NT2/D1 (cell line): Measurements from ENCODE around the gene PELI3.
"Not testable (repeated sequence)": the region's sequence is repeated elsewhere in the genome, so short reads cannot be mapped to it uniquely, and the experiment has no call there.

Source experiments
- DNase-seq: peaks from one replicate; pipeline ENCODE4 v3.0.0-alpha.2; 2011; ENCODE audit warnings: low read depth, low spot score
- H3K27me3 ChIP-seq: 2 replicates; pipeline ENCODE4 v1.6.0; 2011; ENCODE audit warnings: mild to moderate bottlenecking; ENCODE audit not compliant: insufficient read length, insufficient read depth
- H3K36me3 ChIP-seq: 2 replicates; pipeline ENCODE4 v1.6.1; 2011; ENCODE audit warnings: mild to moderate bottlenecking, low read length, mixed read lengths; ENCODE audit not compliant: insufficient read depth, insufficient read length
- H3K4me1 ChIP-seq: 2 replicates; pipeline ENCODE4 v1.5.1; 2011; ENCODE audit not compliant: insufficient read depth, insufficient read length
- H3K4me3 ChIP-seq: 2 replicates; pipeline ENCODE4 v1.5.1; 2011; ENCODE audit warnings: low read depth; ENCODE audit not compliant: insufficient read length
- H3K9ac ChIP-seq: 2 replicates; pipeline ENCODE4 v1.6.0; 2011; ENCODE audit warnings: low read depth; ENCODE audit not compliant: insufficient read length
- H3K9me3 ChIP-seq: 2 replicates; pipeline ENCODE4 v1.5.1; 2011; ENCODE audit warnings: mild to moderate bottlenecking, low read length; ENCODE audit not compliant: insufficient read depth
- SUZ12 ChIP-seq: IDR thresholded peaks from 2 replicates; pipeline ENCODE4 v1.6.1; 2011; ENCODE audit not compliant: insufficient read length, insufficient read depth; ENCODE audit errors: extremely low read depth
- YY1 ChIP-seq: IDR thresholded peaks from 2 replicates; pipeline ENCODE4 v1.6.1; 2011; ENCODE audit not compliant: insufficient read length, insufficient read depth
- ZNF274 ChIP-seq: IDR thresholded peaks from 2 replicates; pipeline ENCODE4 v1.6.1; 2011; ENCODE audit warnings: mild to moderate bottlenecking, low read depth, low read length

Gene PELI3

GRCh38 chr11:66451663-66452062 is 15.0 kb upstream of the PELI3 start:
- Histone ChIP-seq H3K4me1 (peaks cover 2% of the 10 kb centered on the region), H3K4me3 (no peak overlapping the region)
- DNase-seq: no peak

GRCh38 chr11:66454247-66454646 is 12.5 kb upstream of the PELI3 start:
- Histone ChIP-seq H3K4me1 (peaks cover 2% of the 10 kb centered on the region), H3K9ac (no peak overlapping the region), H3K27me3 (peaks cover 3% of the 10 kb centered on the region), H3K9me3 (peaks cover 13% of the 10 kb centered on the region; the same call in 1 of the 2 replicates), H3K36me3 (no peaks in the 10 kb centered on the region), H3K4me3 (no peak overlapping the region)
- DNase-seq: no peak
- TF ChIP-seq SUZ12: no peak
- TF ChIP-seq YY1: no peak
- no peak for TF ChIP-seq ZNF274

More at GRCh38 chr11:66451663-66452062, 15.0 kb upstream of the PELI3 start:
- Histone ChIP-seq H3K36me3 (no peaks in the 10 kb centered on the region), H3K27me3 (peaks cover 3% of the 10 kb centered on the region), H3K9ac (no peak overlapping the region), H3K9me3 (peaks cover 13% of the 10 kb centered on the region; the same call in 1 of the 2 replicates)
- no peak for TF ChIP-seq SUZ12
- TF ChIP-seq YY1: no peak
- TF ChIP-seq ZNF274: no peak

- no peak overlapping the region for H3K4me3 ChIP-seq
- H3K9ac ChIP-seq: no peak overlapping the region
Observed at GRCh38 chr11:66454828-66455227, 11.9 kb upstream of the PELI3 start.

GRCh38 chr11:66457826-66458225 is 8.9 kb upstream of the PELI3 start:
- TF ChIP-seq ZNF274: no peak
- TF ChIP-seq YY1: no peak
- H3K9ac ChIP-seq: no peak overlapping the region
- DNase-seq: no peak
- peaks cover 2% of the 10 kb centered on the region for H3K4me1 ChIP-seq
- H3K9me3 ChIP-seq: no peaks in the 10 kb centered on the region; the same call in 1 of the 2 replicates
- H3K4me3 ChIP-seq: no peak overlapping the region
- no peaks in the 10 kb centered on the region for H3K27me3 ChIP-seq
- H3K36me3 ChIP-seq: no peaks in the 10 kb centered on the region

More at GRCh38 chr11:66454828-66455227, 11.9 kb upstream of the PELI3 start:
- H3K4me1 ChIP-seq: peaks cover 2% of the 10 kb centered on the region
- DNase-seq: no peak
- H3K27me3 ChIP-seq: peaks cover 3% of the 10 kb centered on the region
- TF ChIP-seq ZNF274 (no peak), YY1 (no peak)
- H3K36me3 ChIP-seq: no peaks in the 10 kb centered on the region
- peaks cover 13% of the 10 kb centered on the region; the same call in 1 of the 2 replicates for H3K9me3 ChIP-seq

- Histone ChIP-seq H3K9ac (no peak overlapping the region), H3K9me3 (no peaks in the 10 kb centered on the region; the same call in 1 of the 2 replicates), H3K4me3 (no peak overlapping the region), H3K27me3 (no peaks in the 10 kb centered on the region), H3K4me1 (peaks cover 2% of the 10 kb centered on the region), H3K36me3 (no peaks in the 10 kb centered on the region)
- TF ChIP-seq ZNF274: no peak
- no peak for TF ChIP-seq YY1
- no peak for TF ChIP-seq SUZ12
- DNase-seq: no peak
Observed at GRCh38 chr11:66459138-66459778, 7.4 kb upstream of the PELI3 start.

- Histone ChIP-seq H3K27me3 (peaks cover 3% of the 10 kb centered on the region), H3K4me1 (peaks cover 7% of the 10 kb centered on the region), H3K4me3 (no peak overlapping the region), H3K9me3 (no peaks in the 10 kb centered on the region; the same call in 1 of the 2 replicates), H3K9ac (no peak overlapping the region), H3K36me3 (no peaks in the 10 kb centered on the region)
- no peak for TF ChIP-seq YY1
- TF ChIP-seq SUZ12: no peak
- no peak for TF ChIP-seq ZNF274
- no peak for DNase-seq
Observed at GRCh38 chr11:66462010-66462409, 4.7 kb upstream of the PELI3 start.

- peaks cover 9% of the 10 kb centered on the region for H3K27me3 ChIP-seq
- peaks cover 12% of the 10 kb centered on the region for H3K4me1 ChIP-seq
- TF ChIP-seq SUZ12 (no peak), ZNF274 (no peak), YY1 (no peak)
- no peaks in the 10 kb centered on the region; the same call in 1 of the 2 replicates for H3K9me3 ChIP-seq
- DNase-seq: no peak
- H3K9ac ChIP-seq: no peak overlapping the region
- H3K4me3 ChIP-seq: no peak overlapping the region
- H3K36me3 ChIP-seq: no peaks in the 10 kb centered on the region
Observed at GRCh38 chr11:66462911-66463310, 3.8 kb upstream of the PELI3 start.

- H3K9me3 ChIP-seq, H3K36me3 ChIP-seq, H3K27me3 ChIP-seq, H3K9ac ChIP-seq, DNase-seq, H3K4me3 ChIP-seq: not testable (repeated sequence)
- H3K4me1 ChIP-seq: peaks cover 16% of the 10 kb centered on the region
Observed at GRCh38 chr11:66464116-66464515, 2.6 kb upstream of the PELI3 start.
